Hindlimb muscle (tissue), 1 donor: ENCODE measurements around the gene C19orf67. TPM values are rescaled to one million over a fixed set of nuclear protein-coding genes. Genes with fewer than 3 reads are reported as not detected.
"Not testable (repeated sequence)": the region's sequence is repeated elsewhere in the genome, so short reads cannot be mapped to it uniquely, and the experiment has no call there.

Experiments
- DNase-seq: peaks from one replicate; pipeline ENCODE4 v3.0.0-alpha.2; 2013
- polyA plus RNA-seq: library from polyadenylated mRNA; unstranded; fragments of 120-200 nt; gene quantifications from one replicate; pipeline ENCODE4 v1.2.1, GENCODE V29; 2013; ENCODE audit not compliant: insufficient read length

Gene C19orf67
- polyA plus RNA-seq, 1 donor, result not detected

DNA sequence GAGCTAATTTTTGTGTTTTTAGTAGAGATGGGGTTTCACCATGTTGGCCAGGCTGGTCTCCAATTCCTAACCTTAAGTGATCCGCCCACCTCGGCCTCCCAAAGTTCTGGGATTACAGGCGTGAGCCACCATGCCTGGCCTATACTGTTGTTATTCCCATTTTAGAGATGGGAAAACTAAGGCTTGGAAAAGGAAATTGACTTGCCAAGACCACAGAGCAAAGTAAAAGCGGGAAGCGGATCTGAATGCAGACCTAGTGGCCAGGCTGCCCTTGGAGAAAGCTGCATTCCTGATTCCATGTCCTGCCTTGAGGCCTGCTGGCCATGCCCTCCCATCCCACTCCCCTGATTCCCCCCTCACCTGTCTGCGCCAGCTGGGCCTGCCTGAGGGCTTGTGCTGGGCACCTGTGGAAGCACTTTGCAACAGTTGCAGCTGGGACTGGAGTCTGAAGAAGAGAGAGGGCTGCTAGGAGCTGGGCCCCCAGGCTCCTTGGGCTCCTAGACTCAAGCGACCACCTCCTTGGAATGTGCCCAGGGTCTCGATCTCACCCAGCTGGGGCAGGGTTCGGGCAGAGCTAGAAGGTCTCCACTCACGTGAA lies 29.4 kb downstream of the C19orf67 start:
- DNase-seq, result no peak

DNA sequence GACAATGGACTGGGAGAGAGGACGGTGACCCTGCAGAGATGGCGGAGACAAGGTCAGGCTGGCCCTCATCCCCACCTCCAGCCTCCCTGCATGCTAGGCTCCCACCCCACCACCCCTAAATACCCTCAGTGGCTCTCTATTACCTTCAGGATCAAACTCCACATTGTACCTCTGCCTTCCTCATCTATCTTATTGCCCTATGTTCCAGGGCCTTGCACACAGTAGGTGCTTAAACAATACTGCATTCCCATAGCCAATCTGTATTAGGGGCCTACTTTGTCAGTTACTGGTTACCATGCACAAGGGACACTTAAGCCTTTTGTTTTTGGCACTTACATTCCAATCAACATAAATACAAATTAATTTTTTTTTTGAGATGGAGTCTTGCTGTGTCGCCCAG lies 30.2 kb downstream of the C19orf67 start:
- DNase-seq, result no peak

DNA sequence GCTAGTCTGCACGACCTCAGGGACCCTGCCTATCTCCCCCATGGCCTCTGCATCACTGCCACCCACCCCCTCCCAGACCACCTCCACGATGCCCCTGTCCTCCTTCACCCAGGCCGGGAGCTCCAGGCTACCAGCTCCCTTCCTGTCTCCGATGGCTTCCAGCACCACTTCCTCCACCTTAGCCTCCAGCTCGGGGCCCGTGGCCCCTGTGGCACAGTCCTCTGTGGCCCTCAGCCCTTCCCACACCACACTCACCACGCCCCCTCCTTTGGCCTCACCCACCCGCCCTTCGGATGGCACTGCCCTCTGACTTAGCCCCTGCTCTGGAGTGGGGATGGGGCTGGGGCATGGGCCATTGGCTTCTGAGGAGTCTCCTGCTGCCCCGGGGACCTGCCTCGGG lies 30.9 kb downstream of the C19orf67 start:
- DNase-seq, result no peak

GRCh38 chr19:14054099-14054498 lies 31.5 kb downstream of the C19orf67 start:
- DNase-seq, result no peak

GRCh38 chr19:14053500-14053899 lies 32.1 kb downstream of the C19orf67 start:
- no peak for DNase-seq

GRCh38 chr19:14053032-14053431 lies 32.6 kb downstream of the C19orf67 start:
- DNase-seq, result no peak

GRCh38 chr19:14052470-14052869 lies 33.1 kb downstream of the C19orf67 start:
- DNase-seq, result no peak

- no peak for DNase-seq
Measured at GRCh38 chr19:14051980-14052379, 33.6 kb downstream of the C19orf67 start.

DNA sequence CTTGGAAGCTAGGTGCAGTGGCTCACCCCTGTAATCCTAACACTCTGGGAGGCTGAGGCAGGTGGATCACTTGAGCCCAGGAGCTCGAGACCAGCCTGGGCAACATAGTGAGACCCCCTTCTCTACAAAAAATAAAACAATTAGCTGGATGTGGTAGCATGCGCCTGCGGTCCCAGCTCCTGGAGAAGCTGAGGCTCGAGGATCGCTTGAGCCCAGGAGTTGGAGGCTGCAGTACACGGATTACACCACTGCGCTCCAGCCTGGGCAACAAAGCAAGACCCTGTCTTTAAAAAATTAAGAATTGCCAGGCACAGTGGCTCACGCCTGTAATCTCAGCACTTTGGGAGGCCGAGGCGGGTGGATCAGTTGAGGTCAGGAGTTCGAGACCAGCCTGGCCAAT lies 34.6 kb downstream of the C19orf67 start:
- not testable (repeated sequence) for DNase-seq

DNA sequence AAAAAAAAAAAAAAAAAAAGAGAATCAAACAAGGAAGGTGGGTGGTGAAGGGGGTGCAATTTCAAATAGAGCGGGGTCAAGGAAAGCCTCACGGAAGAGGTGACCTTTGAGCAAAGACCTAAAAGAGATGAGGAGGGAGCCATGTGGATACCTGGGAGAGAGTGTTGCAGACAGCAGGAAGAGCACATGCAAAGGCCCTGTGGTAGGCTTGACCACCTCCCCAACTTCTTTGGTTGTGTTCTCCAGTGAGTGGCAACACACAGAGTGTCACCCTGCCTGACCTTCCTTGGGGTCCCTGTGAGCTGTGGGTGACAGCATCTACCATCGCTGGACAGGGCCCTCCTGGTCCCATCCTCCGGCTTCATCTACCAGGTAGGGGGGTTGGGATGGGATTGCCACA lies 35.1 kb downstream of the C19orf67 start:
- DNase-seq, result no peak

- no peak for DNase-seq
Measured at GRCh38 chr19:14048443-14049153, 37.0 kb downstream of the C19orf67 start.

GRCh38 chr19:14047866-14048265 lies 37.7 kb downstream of the C19orf67 start:
- not testable (repeated sequence) for DNase-seq

DNA sequence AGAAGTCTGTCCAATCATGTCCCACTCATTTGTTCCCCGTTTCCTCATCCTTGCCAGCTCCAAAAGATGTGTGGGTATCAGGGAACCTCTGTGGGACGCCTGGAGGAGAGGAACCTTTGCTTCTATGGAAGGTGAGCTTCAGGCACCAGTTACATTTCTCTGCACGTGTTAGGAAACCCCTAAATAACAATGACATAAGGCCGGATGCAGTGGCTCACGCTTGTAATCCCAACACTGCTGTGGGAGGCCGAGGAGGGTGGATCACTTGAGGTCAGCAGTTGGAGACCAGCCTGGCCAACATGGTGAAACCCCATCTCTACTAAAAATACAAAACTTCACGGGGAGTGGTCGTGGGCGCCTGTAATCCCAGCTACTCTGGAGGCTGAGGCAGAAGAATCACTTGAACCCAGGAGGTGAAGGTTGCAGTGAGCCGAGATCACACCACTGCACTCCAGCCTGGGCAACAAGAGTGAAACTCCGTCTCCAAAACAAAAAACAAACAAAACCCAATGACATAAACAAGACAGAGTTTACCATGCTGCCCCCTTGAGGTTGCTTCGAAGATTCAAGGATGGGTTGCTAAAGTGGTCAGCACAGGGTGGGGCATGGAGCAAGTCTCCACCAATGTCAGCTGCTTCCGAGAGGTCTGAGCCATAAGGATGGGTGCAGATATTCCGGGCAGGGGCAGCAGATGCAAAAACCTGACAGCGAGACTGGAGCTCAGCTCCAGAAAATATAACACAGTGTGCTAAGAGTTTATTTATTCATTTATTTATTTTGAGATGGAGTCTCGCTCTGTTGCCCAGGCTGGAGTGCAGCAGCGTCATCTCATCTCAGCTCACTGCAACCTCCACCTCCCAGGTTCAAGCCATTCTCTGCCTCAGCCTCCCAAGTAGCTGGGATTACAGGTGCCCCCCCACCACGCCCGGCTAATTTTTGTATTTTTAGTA lies 42.6 kb downstream of the C19orf67 start:
- DNase-seq, result peak; percentile 71

DNA sequence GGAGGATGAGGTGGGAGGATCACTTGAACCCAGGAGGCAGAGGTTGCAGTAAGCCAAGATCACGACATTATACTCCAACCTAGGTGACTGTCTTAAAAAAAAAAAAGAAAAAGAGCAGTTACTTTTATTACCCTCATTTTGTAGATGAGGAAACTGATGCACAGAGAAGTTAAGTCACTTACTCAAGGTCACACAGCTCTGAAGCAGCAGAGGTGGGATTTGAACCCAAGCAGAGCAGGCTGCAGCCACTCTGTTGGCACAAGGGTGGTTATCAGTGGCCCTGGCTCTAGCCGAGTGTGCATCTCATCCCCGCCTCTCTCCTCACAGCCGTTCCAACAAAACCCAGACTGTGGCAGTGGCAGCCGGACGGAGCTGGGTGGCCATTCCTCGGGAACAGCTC lies 46.4 kb downstream of the C19orf67 start:
- no peak for DNase-seq

- no peak for DNase-seq
Measured at GRCh38 chr19:14035706-14036105, 49.9 kb downstream of the C19orf67 start.

DNA sequence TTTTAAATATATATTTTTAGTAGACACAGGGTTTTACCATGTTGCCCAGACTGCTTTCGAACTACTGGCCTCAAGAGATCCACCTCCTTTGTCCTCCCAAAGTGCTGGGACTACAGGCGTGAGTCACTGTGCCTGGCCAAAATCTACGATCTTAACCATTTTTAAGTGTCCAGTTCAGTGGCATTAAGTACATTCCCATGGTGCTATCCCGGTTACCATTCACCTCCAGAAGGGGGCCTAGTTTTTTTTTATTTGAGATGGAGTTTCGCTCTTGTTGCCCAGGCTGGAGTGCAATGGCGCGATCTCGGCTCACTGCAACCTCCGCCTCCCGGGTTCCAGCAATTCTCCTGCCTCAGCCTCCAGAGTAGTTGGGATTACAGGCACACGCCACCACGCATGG lies 50.4 kb downstream of the C19orf67 start:
- DNase-seq, result not testable (repeated sequence)

GRCh38 chr19:14033946-14034345 lies 51.6 kb downstream of the C19orf67 start:
- no peak for DNase-seq

- peak; percentile 42 for DNase-seq
Measured at GRCh38 chr19:14031719-14032480, 53.7 kb downstream of the C19orf67 start, which contains the start of gene IL27RA. TSS of gene IL27RA (plus strand) at chr19:14031762. CDS start at chr19:14031873, 111 bp downstream.
